GM23338 (cell line): Measurements from ENCODE around the gene MMP15.

ENCODE experiments used
- CREB1 ChIP-seq: fragments of 250-450 bp; sonication (Bioruptor Pico); IDR thresholded peaks from 2 replicates; pipeline ENCODE4 v1.5.0; 2020; ENCODE audit warnings: low read depth, mild to moderate bottlenecking, moderate library complexity
- CTCF ChIP-seq, 2 experiments: fragments of 200-600 bp in 1 of 2; sonication (generic) in 1 of 2; conservative IDR thresholded peaks; 2 replicates each; pipeline versions ENCODE4 v1.5.1 to v1.6.1; 2016 to 2017; ENCODE audit warnings: antibody characterized with exemption in 2 of 2, low read depth in 2 of 2, mild to moderate bottlenecking in 2 of 2, moderate library complexity in 1 of 2
- EZH2 ChIP-seq: fragments of 200-600 bp; sonication (generic); IDR thresholded peaks from one replicate; pipeline ENCODE4 v1.8.0; 2017; ENCODE audit warnings: antibody characterized with exemption, mild to moderate bottlenecking, low read depth; ENCODE audit not compliant: unreplicated experiment
- EZH2phosphoT487 ChIP-seq: fragments of 200-600 bp; sonication (generic); IDR thresholded peaks from one replicate; pipeline ENCODE4 v1.8.1; 2018; ENCODE audit warnings: antibody characterized with exemption; ENCODE audit not compliant: unreplicated experiment
- JUNB ChIP-seq: IDR thresholded peaks from one replicate; pipeline ENCODE4 v1.6.1; 2016; ENCODE audit warnings: antibody characterized with exemption; ENCODE audit not compliant: unreplicated experiment
- POLR2AphosphoS5 ChIP-seq: IDR thresholded peaks from 2 replicates; pipeline ENCODE4 v1.6.1; 2016; ENCODE audit warnings: antibody characterized with exemption, low read depth
- REST ChIP-seq: IDR thresholded peaks from one replicate; pipeline ENCODE4 v1.6.1; 2018; ENCODE audit warnings: antibody characterized with exemption; ENCODE audit not compliant: unreplicated experiment
- ZNF114 ChIP-seq: fragments of 250-450 bp; sonication (Bioruptor Pico); IDR thresholded peaks from 2 replicates; pipeline ENCODE4 v1.5.0; 2020; ENCODE audit warnings: mild to moderate bottlenecking, moderate library complexity
- ZNF331 ChIP-seq: fragments of 250-450 bp; sonication (Bioruptor Pico); IDR thresholded peaks from 2 replicates; pipeline ENCODE4 v1.5.0; 2020; ENCODE audit warnings: low read depth, mild to moderate bottlenecking, moderate library complexity

GRCh38 chr16:57986196-57986595, 39.4 kb upstream of the MMP15 start:
- TF ChIP-seq CTCF (conservative IDR thresholded peaks at IDR 0.05; ENCODE audit: low read depth in 2 of 2) (no peak), EZH2 (no peak), ZNF114 (CRISPR knock-in tag) (no peak), REST (no peak), POLR2AphosphoS5 (no peak), JUNB (no peak), CREB1 (CRISPR knock-in tag) (no peak), EZH2phosphoT487 (no peak), ZNF331 (CRISPR knock-in tag) (no peak)
